Measurements from ENCODE around the gene CDK4.

DNA sequence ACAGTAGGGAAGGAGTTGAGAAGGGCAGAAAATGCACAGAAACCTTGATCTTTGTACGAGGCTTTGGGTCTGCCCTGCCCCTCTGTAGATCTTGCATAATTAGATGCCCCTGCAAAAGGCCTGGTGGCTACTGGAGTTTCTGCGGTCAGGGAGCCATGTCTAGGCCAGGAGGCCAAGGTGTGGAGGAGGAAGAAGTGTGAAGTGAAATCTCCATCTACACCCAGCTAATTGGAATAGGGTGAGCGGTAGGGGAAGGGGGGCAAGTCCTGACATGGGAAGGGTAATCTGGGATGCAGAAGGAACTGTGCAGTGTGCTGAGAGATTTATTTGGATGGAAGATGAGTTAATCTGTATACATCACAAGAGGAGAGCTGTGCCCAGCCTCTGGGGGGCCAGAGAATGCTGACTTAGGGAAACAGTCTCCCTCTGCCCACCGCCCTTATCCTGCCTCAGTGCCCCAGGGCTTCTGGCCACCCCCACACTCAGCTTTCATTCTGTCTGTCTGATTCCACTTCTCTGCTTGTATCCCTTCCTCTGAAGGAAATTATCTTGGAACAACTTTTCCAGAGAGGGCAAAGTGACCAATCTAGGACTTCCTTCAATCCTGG is 9.4 kb upstream of the CDK4 start:
- TF ChIP-seq BHLHE40 (IDR thresholded peaks at IDR 0.05; ENCODE audit: borderline replicate concordance) (no peak), SP1 (IDR thresholded peaks at IDR 0.05) (no peak), FOXM1 (IDR thresholded peaks at IDR 0.05; ENCODE audit: borderline replicate concordance) (no peak), CTBP1 (IDR thresholded peaks at IDR 0.05; ENCODE audit: borderline replicate concordance) (no peak), NFRKB (IDR thresholded peaks at IDR 0.05) (no peak), ELF4 (IDR thresholded peaks at IDR 0.05) (no peak), SUZ12 (IDR thresholded peaks at IDR 0.05) (no peak), ZNF384 (IDR thresholded peaks at IDR 0.05) (no peak), HDGF (IDR thresholded peaks at IDR 0.05; ENCODE audit: borderline replicate concordance) (no peak), FOXA1 (IDR thresholded peaks at IDR 0.05) (no peak), TARDBP (IDR thresholded peaks at IDR 0.05) (no peak), LEF1 (IDR thresholded peaks at IDR 0.05; ENCODE audit: borderline replicate concordance) (no peak)
- TF ChIP-seq, protein P1, sequence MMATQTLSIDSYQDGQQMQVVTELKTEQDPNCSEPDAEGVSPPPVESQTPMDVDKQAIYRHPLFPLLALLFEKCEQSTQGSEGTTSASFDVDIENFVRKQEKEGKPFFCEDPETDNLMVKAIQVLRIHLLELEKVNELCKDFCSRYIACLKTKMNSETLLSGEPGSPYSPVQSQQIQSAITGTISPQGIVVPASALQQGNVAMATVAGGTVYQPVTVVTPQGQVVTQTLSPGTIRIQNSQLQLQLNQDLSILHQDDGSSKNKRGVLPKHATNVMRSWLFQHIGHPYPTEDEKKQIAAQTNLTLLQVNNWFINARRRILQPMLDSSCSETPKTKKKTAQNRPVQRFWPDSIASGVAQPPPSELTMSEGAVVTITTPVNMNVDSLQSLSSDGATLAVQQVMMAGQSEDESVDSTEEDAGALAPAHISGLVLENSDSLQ (IDR thresholded peaks at IDR 0.05): no peak

Measured in HEK293T (cell line).